Measurements from ENCODE around the gene C1orf159.

The C1orf159 gene

GRCh38 chr1:1074631-1075147 is 41.2 kb downstream of the C1orf159 start:
- TF ChIP-seq, protein P1, sequence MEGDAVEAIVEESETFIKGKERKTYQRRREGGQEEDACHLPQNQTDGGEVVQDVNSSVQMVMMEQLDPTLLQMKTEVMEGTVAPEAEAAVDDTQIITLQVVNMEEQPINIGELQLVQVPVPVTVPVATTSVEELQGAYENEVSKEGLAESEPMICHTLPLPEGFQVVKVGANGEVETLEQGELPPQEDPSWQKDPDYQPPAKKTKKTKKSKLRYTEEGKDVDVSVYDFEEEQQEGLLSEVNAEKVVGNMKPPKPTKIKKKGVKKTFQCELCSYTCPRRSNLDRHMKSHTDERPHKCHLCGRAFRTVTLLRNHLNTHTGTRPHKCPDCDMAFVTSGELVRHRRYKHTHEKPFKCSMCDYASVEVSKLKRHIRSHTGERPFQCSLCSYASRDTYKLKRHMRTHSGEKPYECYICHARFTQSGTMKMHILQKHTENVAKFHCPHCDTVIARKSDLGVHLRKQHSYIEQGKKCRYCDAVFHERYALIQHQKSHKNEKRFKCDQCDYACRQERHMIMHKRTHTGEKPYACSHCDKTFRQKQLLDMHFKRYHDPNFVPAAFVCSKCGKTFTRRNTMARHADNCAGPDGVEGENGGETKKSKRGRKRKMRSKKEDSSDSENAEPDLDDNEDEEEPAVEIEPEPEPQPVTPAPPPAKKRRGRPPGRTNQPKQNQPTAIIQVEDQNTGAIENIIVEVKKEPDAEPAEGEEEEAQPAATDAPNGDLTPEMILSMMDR (conservative IDR thresholded peaks at IDR 0.05; ENCODE audit: low read depth, low read length) = no peak
- no peak overlapping the region for H3K4me3 ChIP-seq (ENCODE audit: low read length)
- no peak for DNase-seq (ENCODE audit: low read depth)

DNA sequence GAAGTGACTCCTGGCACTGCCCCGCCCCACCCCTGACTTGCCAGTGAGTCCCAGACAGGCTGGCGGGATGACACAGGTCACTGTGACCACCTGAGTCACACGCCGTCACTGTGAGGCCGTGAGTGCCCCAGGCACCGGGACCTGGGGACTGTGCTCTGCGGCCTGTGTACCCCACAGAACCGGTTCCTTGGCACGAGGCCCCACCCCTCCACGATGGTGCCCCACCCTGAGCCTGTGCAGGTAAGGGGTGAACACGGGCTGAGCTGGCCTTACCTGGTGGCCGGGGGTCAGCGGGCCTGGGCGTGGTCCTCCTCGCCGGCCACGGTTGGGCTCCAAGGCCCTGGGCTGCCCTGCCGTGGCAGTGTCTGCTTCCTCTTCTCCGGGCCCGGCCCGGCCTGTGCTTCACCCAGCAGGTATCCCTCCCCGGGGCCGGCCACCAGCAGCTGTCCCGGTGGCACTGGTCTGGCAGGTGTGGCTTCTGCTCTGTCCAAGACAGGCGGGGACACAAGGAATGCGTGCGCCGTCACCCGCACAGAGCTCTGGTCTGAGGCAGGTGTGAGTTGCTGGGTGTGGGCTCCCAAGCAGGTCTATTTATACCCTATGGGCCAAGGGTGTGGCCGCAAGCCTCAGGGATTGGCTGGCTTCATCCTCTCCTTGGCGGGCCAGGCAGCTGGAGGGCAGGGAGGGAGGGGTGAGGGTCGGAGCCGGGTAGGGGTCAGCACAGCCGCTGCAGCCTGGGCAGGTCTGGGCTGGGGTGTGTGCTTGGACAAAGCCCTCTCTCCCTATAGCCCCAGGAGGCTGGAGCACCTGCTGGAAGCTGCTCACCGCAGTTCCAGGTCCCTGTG is 41.9 kb downstream of the C1orf159 start, which contains the start of gene RNF223:
TSS of gene RNF223 (minus strand) at position 564 of the 845 bp plus-strand sequence. CDS start 1,740 bp downstream, outside the sequence.
- no peak for DNase-seq (ENCODE audit: low read depth)
- no peak within 1 kb of the TSS for H3K4me3 ChIP-seq (ENCODE audit: low read length)
- TF ChIP-seq, protein P1 (conservative IDR thresholded peaks at IDR 0.05; ENCODE audit: low read depth, low read length) = no peak

- no peak for DNase-seq (ENCODE audit: low read depth)
- H3K4me3 ChIP-seq (ENCODE audit: low read length) = no peak overlapping the region
- TF ChIP-seq, protein P1 (conservative IDR thresholded peaks at IDR 0.05; ENCODE audit: low read depth, low read length) = no peak
These were observed 42.8 kb downstream of the C1orf159 start for GRCh38 chr1:1072849-1073742.

GRCh38 chr1:1072299-1072848 is 43.5 kb downstream of the C1orf159 start:
- no peak for DNase-seq (ENCODE audit: low read depth)
- no peak overlapping the region for H3K4me3 ChIP-seq (ENCODE audit: low read length)
- TF ChIP-seq, protein P1 (conservative IDR thresholded peaks at IDR 0.05; ENCODE audit: low read depth, low read length) = no peak

GRCh38 chr1:1071486-1072298 is 44.2 kb downstream of the C1orf159 start:
- TF ChIP-seq, protein P1 (conservative IDR thresholded peaks at IDR 0.05; ENCODE audit: low read depth, low read length) = no peak
- no peak overlapping the region for H3K4me3 ChIP-seq (ENCODE audit: low read length)
- DNase-seq (ENCODE audit: low read depth) = no peak
